ENCODE results near the gene PDCD11. TPM values are rescaled to one million over a fixed set of nuclear protein-coding genes. Genes with fewer than 3 reads are reported as not detected.

PDCD11 gene
- total and polyA plus RNA-seq, 4 donors, result 8.3 to 20.9 (median 9.8) TPM

- TF ChIP-seq ZBTB33 (IDR thresholded peaks at IDR 0.05) (no peak), RXRA (IDR thresholded peaks at IDR 0.05) (no peak), FOXA2 (IDR thresholded peaks at IDR 0.05) (no peak), HNF4G (IDR thresholded peaks at IDR 0.05) (no peak), JUND (IDR thresholded peaks at IDR 0.05) (no peak), RAD21 (IDR thresholded peaks at IDR 0.05) (no peak), TAF1 (conservative IDR thresholded peaks at IDR 0.05) (no peak), EGR1 (IDR thresholded peaks at IDR 0.05; ENCODE audit: low read depth in 2 of 2) (no peak), YY1 (IDR thresholded peaks at IDR 0.05) (no peak), FOXA1 (IDR thresholded peaks at IDR 0.05) (no peak)
Measured at GRCh38 chr10:103449208-103450144, 53.0 kb downstream of the PDCD11 start (continued).

GRCh38 chr10:103450201-103450695 is 53.8 kb downstream of the PDCD11 start:
- no peak for DNase-seq (ENCODE audit: low spot score)
- Histone ChIP-seq H3K4me3 (ENCODE audit: low read depth in 1 of 3, low read length in 3 of 3) (no peak overlapping the region), H3K4me1 (ENCODE audit: control insufficient read depth in 4 of 4, insufficient read depth in 4 of 4, low read length in 3 of 4) (peaks cover 0 to 5% (median 2%) of the 10 kb centered on the region in 4 donors), H3K27me3 (ENCODE audit: control insufficient read depth in 4 of 4, insufficient read depth in 4 of 4, low read length in 3 of 4) (no peaks in the 10 kb centered on the region), H3K36me3 (ENCODE audit: control insufficient read depth in 4 of 4, insufficient read depth in 3 of 4, low read depth in 1 of 4, low read length in 3 of 4) (peaks cover 3 to 20% (median 6%) of the 10 kb centered on the region in 4 donors), H3K9ac (ENCODE audit: low read depth in 1 of 2, low read length in 2 of 2) (no peak overlapping the region), H3K27ac (ENCODE audit: low read depth in 1 of 2, low read length in 2 of 2) (no peak overlapping the region), H3K9me3 (ENCODE audit: control insufficient read depth in 4 of 4, low read length in 3 of 4) (no peaks in the 10 kb centered on the region)
- 87% methylated on average over 12 of the region's 12 CpGs for WGBS
- TF ChIP-seq HNF4A (conservative IDR thresholded peaks at IDR 0.05) (no peak), TAF1 (conservative IDR thresholded peaks at IDR 0.05) (no peak), NR2F2 (IDR thresholded peaks at IDR 0.05) (no peak), ZBTB33 (IDR thresholded peaks at IDR 0.05) (no peak), JUND (IDR thresholded peaks at IDR 0.05) (no peak), HNF4G (IDR thresholded peaks at IDR 0.05) (no peak), MAX (IDR thresholded peaks at IDR 0.05) (no peak), RAD21 (IDR thresholded peaks at IDR 0.05) (no peak), GABPA (IDR thresholded peaks at IDR 0.05 in 1 of 2, conservative IDR thresholded peaks at IDR 0.05 in 1 of 2) (no peak), ATF3 (IDR thresholded peaks at IDR 0.05) (no peak), FOXA1 (IDR thresholded peaks at IDR 0.05) (no peak), CTCF (IDR thresholded peaks at IDR 0.05; ENCODE audit: low read depth, low read length, missing input control) (no peak), REST (IDR thresholded peaks at IDR 0.05) (no peak), YY1 (IDR thresholded peaks at IDR 0.05) (no peak), SP1 (IDR thresholded peaks at IDR 0.05) (no peak), EGR1 (IDR thresholded peaks at IDR 0.05; ENCODE audit: low read depth in 2 of 2) (no peak), FOXA2 (IDR thresholded peaks at IDR 0.05) (no peak)

All from liver (tissue), 9 donors.